Caco-2 (cell line): ENCODE data around the gene LDB2. TPM values are rescaled to one million over a fixed set of nuclear protein-coding genes. Genes with fewer than 3 reads are reported as not detected.

ENCODE experiments used
- BruUV-seq: library from RNA; stranded (reverse); fragments of 400-500 nt; replicated peaks from 2 replicates; lab custom pipeline; 2021; lab: Mats Ljungman, UMichigan
- CTCF ChIA-PET: fragments of 300-600 bp; sonication (Branson Sonifier 250); formaldehyde crosslinking; loops from one replicate; lab custom pipeline; 2022; ENCODE audit warnings: antibody characterized with exemption; lab: Charles Lee
- POLR2A ChIA-PET: fragments of 300-600 bp; sonication (Branson Sonifier 250); formaldehyde crosslinking; loops from one replicate; lab custom pipeline; 2022; ENCODE audit warnings: antibody characterized with exemption; lab: Charles Lee
- DNase-seq, 2 experiments: peaks; one replicate each; pipeline versions ENCODE4 v3.0.0 to v3.0.0-alpha.2; 2020 to 2022
- H3K27me3 ChIP-seq: replicated peaks from 2 replicates; pipeline ENCODE4 v1.6.0; 2011; ENCODE audit warnings: low read length; ENCODE audit not compliant: control insufficient read depth, insufficient read depth
- H3K36me3 ChIP-seq: 2 replicates; pipeline ENCODE4 v1.5.1; 2011; ENCODE audit warnings: low read length; ENCODE audit not compliant: control insufficient read depth, insufficient read depth
- H3K4me1 ChIP-seq: fragments of 250-450 bp; sonication (Bioruptor Pico); 2 replicates; pipeline ENCODE4 v1.5.1; 2020; ENCODE audit warnings: mild to moderate bottlenecking
- H3K4me3 ChIP-seq: 2 replicates; pipeline ENCODE4 v1.5.1; 2011; ENCODE audit warnings: low read depth, mild to moderate bottlenecking, control low read depth, low read length
- H3K9me3 ChIP-seq: fragments of 250-450 bp; sonication (Bioruptor Pico); 2 replicates; pipeline ENCODE4 v1.5.1; 2020; ENCODE audit warnings: mild to moderate bottlenecking, moderate library complexity
- H3K27ac Mint-ChIP-seq: one replicate; pipeline ENCODE4 v1.8.0; 2022; ENCODE audit warnings: mixed read lengths; ENCODE audit not compliant: unreplicated experiment
- H3K27me3 Mint-ChIP-seq: one replicate; pipeline ENCODE4 v1.8.0; 2022; ENCODE audit warnings: mixed read lengths; ENCODE audit not compliant: insufficient read depth, unreplicated experiment
- H3K36me3 Mint-ChIP-seq: one replicate; pipeline ENCODE4 v1.8.0; 2022; ENCODE audit warnings: mild to moderate bottlenecking, mixed read lengths; ENCODE audit not compliant: insufficient read depth, unreplicated experiment
- H3K4me1 Mint-ChIP-seq: one replicate; pipeline ENCODE4 v1.8.0; 2022; ENCODE audit warnings: low read depth, mixed read lengths; ENCODE audit not compliant: unreplicated experiment
- H3K4me3 Mint-ChIP-seq: one replicate; pipeline ENCODE4 v1.8.0; 2022; ENCODE audit warnings: mild to moderate bottlenecking, moderate library complexity, mixed read lengths; ENCODE audit not compliant: unreplicated experiment
- H3K9me3 Mint-ChIP-seq: one replicate; pipeline ENCODE4 v1.8.0; 2022; ENCODE audit warnings: mixed read lengths; ENCODE audit not compliant: unreplicated experiment
- CTCF ChIP-seq, 2 experiments: fragments of 200-600 bp in 1 of 2; IDR thresholded peaks; 1 replicate in 1 of 2; 2 replicates in 1 of 2; pipeline versions ENCODE4 v1.5.1 to v1.8.0; 2011 to 2022; ENCODE audit warnings: antibody characterized with exemption in 1 of 2, control low read depth in 1 of 2, inconsistent platforms in 1 of 2, low read depth in 1 of 2, low read length in 1 of 2, mild to moderate bottlenecking in 1 of 2, moderate library complexity in 1 of 2; ENCODE audit not compliant: insufficient read depth in 1 of 2, severe bottlenecking in 1 of 2, unreplicated experiment in 1 of 2
- intact Hi-C: fragments of 100-400 bp; cut with micrococcal nuclease; formaldehyde crosslinking; loops from one replicate; pipeline ENCODE4 v1.10.0; 2022; ENCODE audit not compliant: unreplicated experiment
- total RNA-seq: library from RNA; stranded (reverse); gene quantifications from 2 replicates; pipeline ENCODE4 v1.2.3, GENCODE V29; 2022

Gene LDB2
- total RNA-seq, 1 experiment from 2014 or later = not detected

GRCh38 chr4:16775411-16776154, 122.9 kb downstream of the LDB2 start:
- CTCF ChIA-PET = no interaction called here
- Mint-ChIP-seq H3K36me3 (no peaks in the 10 kb centered on the region), H3K9me3 (no peaks in the 10 kb centered on the region), H3K27ac (no peak overlapping the region), H3K4me3 (no peak overlapping the region), H3K4me1 (no peaks in the 10 kb centered on the region), H3K27me3 (peaks cover 17% of the 10 kb centered on the region)
- POLR2A ChIA-PET = no interaction called here
- BruUV-seq = no TSS peak
- Histone ChIP-seq H3K4me1 (no peaks in the 10 kb centered on the region), H3K9me3 (no peaks in the 10 kb centered on the region), H3K27me3 (no peaks in the 10 kb centered on the region; the same call in 1 of the 2 replicates), H3K36me3 (no peaks in the 10 kb centered on the region), H3K4me3 (no peak overlapping the region)
- TF ChIP-seq CTCF (IDR thresholded peaks at IDR 0.05; ENCODE audit: insufficient read depth in 1 of 2, low read depth in 1 of 2, low read length in 1 of 2, severe bottlenecking in 1 of 2, unreplicated experiment in 1 of 2) = no peak
- intact Hi-C loops = no loop called here
- no peak for DNase-seq

- POLR2A ChIA-PET = no interaction called here
- H3K4me1 Mint-ChIP-seq = no peaks in the 10 kb centered on the region
- H3K9me3 ChIP-seq = no peaks in the 10 kb centered on the region
- no peak overlapping the region for H3K4me3 ChIP-seq
- H3K4me1 ChIP-seq = no peaks in the 10 kb centered on the region
- no peak for DNase-seq
- H3K36me3 ChIP-seq = no peaks in the 10 kb centered on the region
- no TSS peak for BruUV-seq
- H3K9me3 Mint-ChIP-seq = no peaks in the 10 kb centered on the region
- no peaks in the 10 kb centered on the region for H3K36me3 Mint-ChIP-seq
- CTCF ChIA-PET = no interaction called here
- no peak overlapping the region for H3K4me3 Mint-ChIP-seq
- intact Hi-C loops = no loop called here
- TF ChIP-seq CTCF (IDR thresholded peaks at IDR 0.05; ENCODE audit: insufficient read depth in 1 of 2, low read depth in 1 of 2, low read length in 1 of 2, severe bottlenecking in 1 of 2, unreplicated experiment in 1 of 2) = no peak
- peaks cover 14% of the 10 kb centered on the region for H3K27me3 Mint-ChIP-seq
- H3K27ac Mint-ChIP-seq = no peak overlapping the region
- H3K27me3 ChIP-seq = no peaks in the 10 kb centered on the region
Measured at GRCh38 chr4:16772366-16772850, 126.0 kb downstream of the LDB2 start.

GRCh38 chr4:16770710-16771285, 127.6 kb downstream of the LDB2 start:
- DNase-seq = no peak
- no peaks in the 10 kb centered on the region for H3K9me3 ChIP-seq
- no peak overlapping the region for H3K4me3 Mint-ChIP-seq
- intact Hi-C loops = no loop called here
- TF ChIP-seq CTCF (IDR thresholded peaks at IDR 0.05; ENCODE audit: insufficient read depth in 1 of 2, low read depth in 1 of 2, low read length in 1 of 2, severe bottlenecking in 1 of 2, unreplicated experiment in 1 of 2) = no peak
- H3K27me3 ChIP-seq = no peaks in the 10 kb centered on the region
- H3K27me3 Mint-ChIP-seq = peaks cover 14% of the 10 kb centered on the region
- H3K4me1 Mint-ChIP-seq = no peaks in the 10 kb centered on the region
- H3K4me1 ChIP-seq = no peaks in the 10 kb centered on the region
- H3K27ac Mint-ChIP-seq = no peak overlapping the region
- CTCF ChIA-PET = no interaction called here
- no peaks in the 10 kb centered on the region for H3K36me3 ChIP-seq
- H3K4me3 ChIP-seq = no peak overlapping the region
- H3K36me3 Mint-ChIP-seq = no peaks in the 10 kb centered on the region
- POLR2A ChIA-PET = no interaction called here
- no peaks in the 10 kb centered on the region for H3K9me3 Mint-ChIP-seq
- no TSS peak for BruUV-seq
